ENCODE results near the gene OTX1.

GRCh38 chr2:63092401-63092800, 41.8 kb downstream of the OTX1 start:
- TF ChIP-seq POLR2A (IDR thresholded peaks at IDR 0.05) = no peak
- TF ChIP-seq CTCF (IDR thresholded peaks at IDR 0.05) = no peak
- TF ChIP-seq POLR2AphosphoS5 (IDR thresholded peaks at IDR 0.05) = no peak

Measured in upper lobe of left lung (tissue), 4 donors.